HepG2 (cell line): ENCODE measurements around the gene AUP1. TPM values are rescaled to one million over a fixed set of nuclear protein-coding genes. Genes with fewer than 3 reads are reported as not detected.

Experiments
- AKAP8 ChIP-seq: sonication (generic); formaldehyde crosslinking; IDR thresholded peaks from 2 replicates; pipeline ENCODE4 v1.5.1; 2020; ENCODE audit warnings: mild to moderate bottlenecking, missing genetic modification reagents
- CREM ChIP-seq, 2 experiments: sonication (generic) in 1 of 2; formaldehyde crosslinking in 1 of 2; IDR thresholded peaks; 2 replicates each; pipeline versions ENCODE4 v1.4.0 to v1.6.1; 2016 to 2020; ENCODE audit warnings: antibody characterized with exemption in 1 of 2, mild to moderate bottlenecking in 1 of 2, missing genetic modification reagents in 1 of 2
- GRHL1 ChIP-seq: sonication (generic); formaldehyde crosslinking; conservative IDR thresholded peaks from 2 replicates; pipeline ENCODE4 v1.8.0; 2022; ENCODE audit warnings: missing genetic modification reagents
- HNRNPK ChIP-seq: fragments of 200-400 bp; formaldehyde crosslinking; IDR thresholded peaks from 2 replicates; pipeline ENCODE4 v1.6.1; 2018; ENCODE audit warnings: low read length, low read depth, moderate library complexity, mild to moderate bottlenecking; ENCODE audit not compliant: poor library complexity, severe bottlenecking
- ISX ChIP-seq: sonication (generic); formaldehyde crosslinking; conservative IDR thresholded peaks from 2 replicates; pipeline ENCODE4 v1.5.0; 2020; ENCODE audit warnings: missing genetic modification reagents
- JUND ChIP-seq: sonication (generic); formaldehyde crosslinking; IDR thresholded peaks from 2 replicates; pipeline ENCODE4 v1.8.0; 2022; ENCODE audit warnings: mild to moderate bottlenecking, missing genetic modification reagents
- MLLT10 ChIP-seq: sonication (generic); formaldehyde crosslinking; IDR thresholded peaks from 2 replicates; pipeline ENCODE4 v1.4.0; 2020; ENCODE audit warnings: missing genetic modification reagents
- MXD3 ChIP-seq: IDR thresholded peaks from 2 replicates; pipeline ENCODE4 v1.6.1; 2016; ENCODE audit warnings: mild to moderate bottlenecking, missing biosample characterization, missing genetic modification reagents
- RFX5 ChIP-seq: IDR thresholded peaks from 2 replicates; pipeline ENCODE4 v1.6.1; 2011; ENCODE audit warnings: low read depth, low read length, improper control_type of control experiment
- TOPORS ChIP-seq: sonication (generic); formaldehyde crosslinking; IDR thresholded peaks from 2 replicates; pipeline ENCODE4 v1.8.0; 2023; ENCODE audit warnings: mild to moderate bottlenecking, missing genetic modification reagents
- ZC3H13 ChIP-seq: sonication (generic); formaldehyde crosslinking; IDR thresholded peaks from 2 replicates; pipeline ENCODE4 v1.8.1; 2023; ENCODE audit warnings: mild to moderate bottlenecking, missing genetic modification reagents, moderate library complexity
- ZNF282 ChIP-seq: fragments of 450-650 bp; IDR thresholded peaks from 2 replicates; pipeline ENCODE4 v1.6.1; 2018; ENCODE audit not compliant: partially characterized antibody
- ZNF383 ChIP-seq: sonication (generic); formaldehyde crosslinking; IDR thresholded peaks from 2 replicates; pipeline ENCODE4 v1.4.0; 2020; ENCODE audit warnings: missing genetic modification reagents, mild to moderate bottlenecking, borderline replicate concordance
- ZNF549 ChIP-seq: sonication (generic); formaldehyde crosslinking; IDR thresholded peaks from 2 replicates; pipeline ENCODE4 v1.5.0; 2020; ENCODE audit warnings: missing genetic modification reagents
- ZNF598 ChIP-seq: sonication (generic); formaldehyde crosslinking; IDR thresholded peaks from 2 replicates; pipeline ENCODE4 v1.5.1; 2020; ENCODE audit warnings: mild to moderate bottlenecking, missing genetic modification reagents, borderline replicate concordance
- ZNF615 ChIP-seq: sonication (generic); formaldehyde crosslinking; IDR thresholded peaks from 2 replicates; pipeline ENCODE4 v1.5.0; 2020; ENCODE audit warnings: mild to moderate bottlenecking, missing genetic modification reagents, borderline replicate concordance
- ZNF670 ChIP-seq: sonication (generic); formaldehyde crosslinking; IDR thresholded peaks from 2 replicates; pipeline ENCODE4 v1.8.0; 2022; ENCODE audit warnings: mild to moderate bottlenecking, missing genetic modification reagents, borderline replicate concordance
- ZSCAN21 ChIP-seq: sonication (generic); formaldehyde crosslinking; IDR thresholded peaks from 2 replicates; pipeline ENCODE4 v1.8.0; 2022; ENCODE audit warnings: mild to moderate bottlenecking, missing genetic modification reagents, moderate library complexity, borderline replicate concordance
- polyA plus RNA-seq, 8 experiments: library from polyadenylated mRNA; depleted of rRNA in 3 of 8; stranded (reverse) in 7 of 8; unstranded in 1 of 8; fragments of >200 nt; fragmentation: Illumina TruSeq in 4 of 8; extraction: Trizol in 4 of 8; gene quantifications; 2 replicates each; pipeline versions ENCODE4 v1.2.1 to v1.2.3, GENCODE V29; 2011 to 2016; ENCODE audit warnings: low read depth in 4 of 8, missing spikeins in 1 of 8, mixed read lengths in 1 of 8; ENCODE audit not compliant: insufficient read depth in 1 of 8
- total RNA-seq, 5 experiments: library from RNA; depleted of rRNA; stranded (reverse); fragments of >200 nt; fragmentation: Illumina TruSeq; extraction: Trizol; gene quantifications; 2 replicates each; pipeline ENCODE4 v1.2.3, GENCODE V29; 2016; ENCODE audit warnings: low read depth in 1 of 5
- TF ChIP-seq, protein P1 (sequence below): sonication (generic); formaldehyde crosslinking; IDR thresholded peaks from 2 replicates; pipeline ENCODE4 v1.5.0; 2020; ENCODE audit warnings: mild to moderate bottlenecking, missing genetic modification reagents, borderline replicate concordance
- TF ChIP-seq, protein P2 (sequence below): sonication (generic); formaldehyde crosslinking; conservative IDR thresholded peaks from 2 replicates; pipeline ENCODE4 v1.8.1; 2023; ENCODE audit warnings: missing genetic modification reagents
- TF ChIP-seq, protein P3 (sequence below): sonication (generic); formaldehyde crosslinking; IDR thresholded peaks from 2 replicates; pipeline ENCODE4 v1.5.0; 2020; ENCODE audit warnings: missing genetic modification reagents

Gene AUP1
- total and polyA plus RNA-seq, 2 of the 13 experiments (the other 11 are each of a cell fraction or from before 2014, with no cell fraction given) = 174 to 267 TPM

GRCh38 chr2:74481961-74482800, 47.3 kb downstream of the AUP1 start (continued):
- TF ChIP-seq CREM (IDR thresholded peaks at IDR 0.05) (no peak), CREM (CRISPR knock-in tag; IDR thresholded peaks at IDR 0.05) (no peak), ZNF282 (no peak), ZNF549 (CRISPR knock-in tag) (no peak), GRHL1 (no peak), ZNF670 (no peak; the same call in 1 of the 2 replicates), MLLT10 (CRISPR knock-in tag) (no peak), AKAP8 (CRISPR knock-in tag) (peak; percentile 18; the same call in 1 of the 2 replicates), ZSCAN21 (CRISPR knock-in tag) (no peak), ZC3H13 (CRISPR knock-in tag) (peak; percentile 60; the same call in 1 of the 2 replicates), JUND (CRISPR knock-in tag) (no peak), RFX5 (no peak), ZNF383 (CRISPR knock-in tag) (peak; percentile 67; the same call in 1 of the 2 replicates), ZNF598 (CRISPR knock-in tag) (peak; percentile 75), MXD3 (no peak), TOPORS (CRISPR knock-in tag) (peak; percentile 62), ISX (CRISPR knock-in tag) (0 out of 2 replicates have a peak, but pooled peaks have one; percentile 67), ZNF615 (no peak), HNRNPK (no peak)
- TF ChIP-seq, protein P1, sequence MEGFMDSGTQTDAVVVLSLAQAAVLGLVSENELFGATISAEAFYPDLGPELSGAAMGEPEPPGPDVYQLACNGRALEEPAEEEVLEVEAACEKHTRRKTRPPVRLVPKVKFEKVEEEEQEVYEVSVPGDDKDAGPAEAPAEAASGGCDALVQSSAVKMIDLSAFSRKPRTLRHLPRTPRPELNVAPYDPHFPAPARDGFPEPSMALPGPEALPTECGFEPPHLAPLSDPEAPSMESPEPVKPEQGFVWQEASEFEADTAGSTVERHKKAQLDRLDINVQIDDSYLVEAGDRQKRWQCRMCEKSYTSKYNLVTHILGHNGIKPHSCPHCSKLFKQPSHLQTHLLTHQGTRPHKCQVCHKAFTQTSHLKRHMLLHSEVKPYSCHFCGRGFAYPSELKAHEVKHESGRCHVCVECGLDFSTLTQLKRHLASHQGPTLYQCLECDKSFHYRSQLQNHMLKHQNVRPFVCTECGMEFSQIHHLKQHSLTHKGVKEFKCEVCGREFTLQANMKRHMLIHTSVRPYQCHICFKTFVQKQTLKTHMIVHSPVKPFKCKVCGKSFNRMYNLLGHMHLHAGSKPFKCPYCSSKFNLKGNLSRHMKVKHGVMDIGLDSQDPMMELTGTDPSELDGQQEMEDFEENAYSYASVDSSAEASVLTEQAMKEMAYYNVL = peak; percentile 57; the same call in 1 of the 2 replicates
- TF ChIP-seq, protein P2, sequence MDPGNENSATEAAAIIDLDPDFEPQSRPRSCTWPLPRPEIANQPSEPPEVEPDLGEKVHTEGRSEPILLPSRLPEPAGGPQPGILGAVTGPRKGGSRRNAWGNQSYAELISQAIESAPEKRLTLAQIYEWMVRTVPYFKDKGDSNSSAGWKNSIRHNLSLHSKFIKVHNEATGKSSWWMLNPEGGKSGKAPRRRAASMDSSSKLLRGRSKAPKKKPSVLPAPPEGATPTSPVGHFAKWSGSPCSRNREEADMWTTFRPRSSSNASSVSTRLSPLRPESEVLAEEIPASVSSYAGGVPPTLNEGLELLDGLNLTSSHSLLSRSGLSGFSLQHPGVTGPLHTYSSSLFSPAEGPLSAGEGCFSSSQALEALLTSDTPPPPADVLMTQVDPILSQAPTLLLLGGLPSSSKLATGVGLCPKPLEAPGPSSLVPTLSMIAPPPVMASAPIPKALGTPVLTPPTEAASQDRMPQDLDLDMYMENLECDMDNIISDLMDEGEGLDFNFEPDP (CRISPR knock-in tag) = peak; percentile 99
- TF ChIP-seq, protein P3, sequence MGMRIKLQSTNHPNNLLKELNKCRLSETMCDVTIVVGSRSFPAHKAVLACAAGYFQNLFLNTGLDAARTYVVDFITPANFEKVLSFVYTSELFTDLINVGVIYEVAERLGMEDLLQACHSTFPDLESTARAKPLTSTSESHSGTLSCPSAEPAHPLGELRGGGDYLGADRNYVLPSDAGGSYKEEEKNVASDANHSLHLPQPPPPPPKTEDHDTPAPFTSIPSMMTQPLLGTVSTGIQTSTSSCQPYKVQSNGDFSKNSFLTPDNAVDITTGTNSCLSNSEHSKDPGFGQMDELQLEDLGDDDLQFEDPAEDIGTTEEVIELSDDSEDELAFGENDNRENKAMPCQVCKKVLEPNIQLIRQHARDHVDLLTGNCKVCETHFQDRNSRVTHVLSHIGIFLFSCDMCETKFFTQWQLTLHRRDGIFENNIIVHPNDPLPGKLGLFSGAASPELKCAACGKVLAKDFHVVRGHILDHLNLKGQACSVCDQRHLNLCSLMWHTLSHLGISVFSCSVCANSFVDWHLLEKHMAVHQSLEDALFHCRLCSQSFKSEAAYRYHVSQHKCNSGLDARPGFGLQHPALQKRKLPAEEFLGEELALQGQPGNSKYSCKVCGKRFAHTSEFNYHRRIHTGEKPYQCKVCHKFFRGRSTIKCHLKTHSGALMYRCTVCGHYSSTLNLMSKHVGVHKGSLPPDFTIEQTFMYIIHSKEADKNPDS (CRISPR knock-in tag) = 0 out of 2 replicates have a peak, but pooled peaks have one; percentile 86
